Liver (tissue), 9 donors: ENCODE measurements around the gene CPNE4. TPM values are rescaled to one million over a fixed set of nuclear protein-coding genes. Genes with fewer than 3 reads are reported as not detected.

Experiments used
- DNase-seq: peaks from one replicate; pipeline ENCODE4 v3.0.0-alpha.2; 2017; ENCODE audit warnings: low spot score
- H3K27ac ChIP-seq, 2 donors: one replicate each; pipeline ENCODE4 v1.7.0; 2013; ENCODE audit warnings: inconsistent platforms in 2 of 2, low read length in 2 of 2, control low read depth in 1 of 2, low read depth in 1 of 2, mild to moderate bottlenecking in 1 of 2
- H3K27me3 ChIP-seq, 4 donors: one replicate each; pipeline versions ENCODE4 v1.6.1 to v1.7.0; 2013; ENCODE audit warnings: low read length in 3 of 4, inconsistent platforms in 1 of 4, mild to moderate bottlenecking in 1 of 4, moderate library complexity in 1 of 4; ENCODE audit not compliant: control insufficient read depth in 4 of 4, insufficient read depth in 4 of 4
- H3K36me3 ChIP-seq, 4 donors: one replicate each; pipeline versions ENCODE4 v1.6.1 to v1.7.0; 2013; ENCODE audit warnings: low read length in 3 of 4, mild to moderate bottlenecking in 3 of 4, low read depth in 1 of 4, moderate library complexity in 1 of 4; ENCODE audit not compliant: control insufficient read depth in 4 of 4, insufficient read depth in 3 of 4
- H3K4me1 ChIP-seq, 4 donors: one replicate each; pipeline versions ENCODE4 v1.6.1 to v1.7.0; 2013; ENCODE audit warnings: low read length in 3 of 4, mild to moderate bottlenecking in 3 of 4, moderate library complexity in 1 of 4; ENCODE audit not compliant: control insufficient read depth in 4 of 4, insufficient read depth in 4 of 4
- H3K4me3 ChIP-seq, 3 donors: one replicate each; pipeline versions ENCODE4 v1.6.1 to v1.7.0; 2013; ENCODE audit warnings: low read length in 3 of 3, control low read depth in 1 of 3, low read depth in 1 of 3, mild to moderate bottlenecking in 1 of 3
- H3K9ac ChIP-seq, 2 donors: one replicate each; pipeline ENCODE4 v1.7.0; 2013; ENCODE audit warnings: low read length in 2 of 2, mild to moderate bottlenecking in 2 of 2, moderate library complexity in 2 of 2, control low read depth in 1 of 2, low read depth in 1 of 2
- H3K9me3 ChIP-seq, 4 donors: one replicate each; pipeline versions ENCODE4 v1.6.1 to v1.7.0; 2013; ENCODE audit warnings: low read length in 3 of 4; ENCODE audit not compliant: control insufficient read depth in 4 of 4
- EGR1 ChIP-seq, 2 donors: IDR thresholded peaks; 2 replicates each; pipeline ENCODE4 v1.6.1; 2016 to 2018; ENCODE audit warnings: antibody characterized with exemption in 2 of 2, low read depth in 2 of 2
- FOXA1 ChIP-seq: IDR thresholded peaks from 2 replicates; pipeline ENCODE4 v1.6.1; 2016; ENCODE audit warnings: antibody characterized with exemption
- GABPA ChIP-seq, 2 donors: IDR thresholded peaks in 1 of 2; conservative IDR thresholded peaks in 1 of 2; 2 replicates each; pipeline ENCODE4 v1.6.1; 2016; ENCODE audit warnings: antibody characterized with exemption in 2 of 2, mild to moderate bottlenecking in 1 of 2, moderate library complexity in 1 of 2
- HNF4A ChIP-seq, 2 donors: conservative IDR thresholded peaks; 2 replicates each; pipeline ENCODE4 v1.6.1; 2016; ENCODE audit warnings: antibody characterized with exemption in 2 of 2, mild to moderate bottlenecking in 2 of 2
- HNF4G ChIP-seq: IDR thresholded peaks from 2 replicates; pipeline ENCODE4 v1.6.1; 2016; ENCODE audit warnings: antibody characterized with exemption
- JUND ChIP-seq, 2 donors: IDR thresholded peaks; 2 replicates each; pipeline ENCODE4 v1.6.1; 2016; ENCODE audit warnings: antibody characterized with exemption in 2 of 2
- NR2F2 ChIP-seq: IDR thresholded peaks from 2 replicates; pipeline ENCODE4 v1.6.1; 2016; ENCODE audit warnings: antibody characterized with exemption
- RAD21 ChIP-seq, 2 donors: IDR thresholded peaks; 2 replicates each; pipeline ENCODE4 v1.6.1; 2016; ENCODE audit warnings: antibody characterized with exemption in 2 of 2, mild to moderate bottlenecking in 2 of 2
- RXRA ChIP-seq, 2 donors: IDR thresholded peaks; 2 replicates each; pipeline ENCODE4 v1.6.1; 2017 to 2018; ENCODE audit warnings: antibody characterized with exemption in 2 of 2, mild to moderate bottlenecking in 1 of 2
- SP1 ChIP-seq: IDR thresholded peaks from 2 replicates; pipeline ENCODE4 v1.6.1; 2018; ENCODE audit warnings: antibody characterized with exemption, mild to moderate bottlenecking
- TAF1 ChIP-seq: conservative IDR thresholded peaks from 2 replicates; pipeline ENCODE4 v1.6.1; 2016; ENCODE audit warnings: antibody characterized with exemption, mild to moderate bottlenecking
- YY1 ChIP-seq: IDR thresholded peaks from 2 replicates; pipeline ENCODE4 v1.6.1; 2016; ENCODE audit warnings: antibody characterized with exemption, mild to moderate bottlenecking
- WGBS: extraction: QIAGEN DNeasy Blood & Tissue Kit; methylation state at CpG from one replicate; pipeline ENCODE4 v1.1.7; 2013; 5-methylcytosine and 5-hydroxymethylcytosine counted together
- polyA plus RNA-seq, 2 donors: library from polyadenylated mRNA; stranded (reverse) in 1 of 2; unstranded in 1 of 2; fragments of 200-250 nt in 1 of 2; fragments of >200 nt in 1 of 2; fragmentation: Nextera tagmentation in 1 of 2; extraction: Ambion mirVana in 1 of 2; gene quantifications; one replicate each; pipeline versions ENCODE4 v1.2.1 to v1.2.3, GENCODE V29; 2013 to 2015
- total RNA-seq, 2 donors: library from RNA; depleted of rRNA; stranded (reverse); fragments of >200 nt; gene quantifications; one replicate each; pipeline ENCODE4 v1.2.3, GENCODE V29; 2014
- TF ChIP-seq, protein P1 (sequence below): IDR thresholded peaks from 2 replicates; pipeline ENCODE4 v1.6.1; 2016; ENCODE audit warnings: antibody characterized with exemption
- TF ChIP-seq, protein P2 (sequence below): fragments of 150-350 bp; IDR thresholded peaks from 2 replicates; pipeline ENCODE4 v1.5.1; 2017; ENCODE audit warnings: improper control_type of control experiment, low read depth, low read length; ENCODE audit not compliant: missing input control
- TF ChIP-seq, protein P3 (sequence below): IDR thresholded peaks from 2 replicates; pipeline ENCODE4 v1.6.1; 2016; ENCODE audit warnings: antibody characterized with exemption
- TF ChIP-seq, protein P4 (sequence below): IDR thresholded peaks from 2 replicates; pipeline ENCODE4 v1.6.1; 2016; ENCODE audit warnings: antibody characterized with exemption, mild to moderate bottlenecking
- TF ChIP-seq, protein P5 (sequence below): IDR thresholded peaks from 2 replicates; pipeline ENCODE4 v1.6.1; 2016; ENCODE audit warnings: antibody characterized with exemption
- donor health status: healthy.
- donor health status: healthy.
- donor health status: healthy.
- donor health status: healthy.
- donor health status: healthy.

The CPNE4 gene
- total and polyA plus RNA-seq, 4 donors, result under 0.01 to 0.03 TPM; not detected in 2

DNA sequence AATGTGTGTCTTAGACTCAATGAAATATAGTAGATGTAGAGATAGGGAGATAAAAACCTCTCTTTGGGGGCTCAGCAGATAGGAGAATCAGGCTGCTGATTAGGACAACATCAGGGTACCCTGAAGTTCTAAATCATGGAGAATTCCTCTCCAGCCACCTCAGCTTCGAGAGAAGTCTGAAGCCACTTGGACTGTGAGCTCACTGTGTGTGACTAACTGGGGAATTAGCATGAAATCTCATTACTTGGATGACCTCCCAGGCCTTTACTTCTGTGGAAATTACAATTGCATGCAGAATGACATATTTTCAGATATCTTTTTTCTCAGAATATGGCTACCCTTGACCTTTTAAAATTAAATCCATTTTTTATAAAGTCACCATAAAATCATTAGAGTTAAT lies 404.0 kb downstream of the CPNE4 start:
- WGBS, result 63% methylated on average over 1 of the region's 1 CpG
- no peak for DNase-seq
- Histone ChIP-seq H3K4me1 (no peaks in the 10 kb centered on the region), H3K4me3 (no peak overlapping the region), H3K9ac (no peak overlapping the region), H3K36me3 (no peaks in the 10 kb centered on the region), H3K27me3 (peaks cover 0 to 10% (median 0%) of the 10 kb centered on the region in 4 donors), H3K9me3 (no peaks in the 10 kb centered on the region), H3K27ac (no peak overlapping the region)
- TF ChIP-seq, protein P1, sequence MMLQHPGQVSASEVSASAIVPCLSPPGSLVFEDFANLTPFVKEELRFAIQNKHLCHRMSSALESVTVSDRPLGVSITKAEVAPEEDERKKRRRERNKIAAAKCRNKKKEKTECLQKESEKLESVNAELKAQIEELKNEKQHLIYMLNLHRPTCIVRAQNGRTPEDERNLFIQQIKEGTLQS, result no peak
- TF ChIP-seq FOXA1, result no peak
- TF ChIP-seq TAF1, result no peak
- TF ChIP-seq, protein P2, sequence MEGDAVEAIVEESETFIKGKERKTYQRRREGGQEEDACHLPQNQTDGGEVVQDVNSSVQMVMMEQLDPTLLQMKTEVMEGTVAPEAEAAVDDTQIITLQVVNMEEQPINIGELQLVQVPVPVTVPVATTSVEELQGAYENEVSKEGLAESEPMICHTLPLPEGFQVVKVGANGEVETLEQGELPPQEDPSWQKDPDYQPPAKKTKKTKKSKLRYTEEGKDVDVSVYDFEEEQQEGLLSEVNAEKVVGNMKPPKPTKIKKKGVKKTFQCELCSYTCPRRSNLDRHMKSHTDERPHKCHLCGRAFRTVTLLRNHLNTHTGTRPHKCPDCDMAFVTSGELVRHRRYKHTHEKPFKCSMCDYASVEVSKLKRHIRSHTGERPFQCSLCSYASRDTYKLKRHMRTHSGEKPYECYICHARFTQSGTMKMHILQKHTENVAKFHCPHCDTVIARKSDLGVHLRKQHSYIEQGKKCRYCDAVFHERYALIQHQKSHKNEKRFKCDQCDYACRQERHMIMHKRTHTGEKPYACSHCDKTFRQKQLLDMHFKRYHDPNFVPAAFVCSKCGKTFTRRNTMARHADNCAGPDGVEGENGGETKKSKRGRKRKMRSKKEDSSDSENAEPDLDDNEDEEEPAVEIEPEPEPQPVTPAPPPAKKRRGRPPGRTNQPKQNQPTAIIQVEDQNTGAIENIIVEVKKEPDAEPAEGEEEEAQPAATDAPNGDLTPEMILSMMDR, result no peak
- no peak for TF ChIP-seq RXRA (IDR thresholded peaks at IDR 0.05)
- TF ChIP-seq HNF4G, result no peak

DNA sequence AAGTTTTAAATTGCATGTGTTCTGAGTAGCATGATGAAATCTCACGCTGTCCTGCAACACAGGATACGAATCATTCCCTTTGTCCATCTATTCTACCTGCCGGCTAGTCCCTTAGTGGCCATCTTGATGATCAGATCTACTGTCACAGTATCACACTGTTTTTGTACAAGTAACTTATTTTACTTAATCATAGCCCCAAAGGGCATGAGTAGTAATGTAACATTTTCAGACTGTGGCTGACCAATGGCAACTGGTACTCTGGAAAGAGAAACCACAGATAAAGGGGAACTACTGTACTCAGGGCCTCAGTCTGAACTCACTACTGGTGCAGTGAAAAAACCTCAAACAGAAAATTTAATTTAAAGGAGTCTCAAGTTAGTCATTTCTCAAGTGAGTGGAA lies 404.7 kb downstream of the CPNE4 start:
- Histone ChIP-seq H3K27me3 (peaks cover 0 to 10% (median 0%) of the 10 kb centered on the region in 4 donors), H3K4me3 (no peak overlapping the region), H3K9ac (no peak overlapping the region), H3K4me1 (no peaks in the 10 kb centered on the region), H3K9me3 (no peaks in the 10 kb centered on the region), H3K27ac (no peak overlapping the region), H3K36me3 (no peaks in the 10 kb centered on the region)
- DNase-seq, result no peak
- no peak for TF ChIP-seq EGR1 (IDR thresholded peaks at IDR 0.05; ENCODE audit: low read depth in 2 of 2)
- TF ChIP-seq RAD21 (IDR thresholded peaks at IDR 0.05), result no peak
- TF ChIP-seq, protein P3, sequence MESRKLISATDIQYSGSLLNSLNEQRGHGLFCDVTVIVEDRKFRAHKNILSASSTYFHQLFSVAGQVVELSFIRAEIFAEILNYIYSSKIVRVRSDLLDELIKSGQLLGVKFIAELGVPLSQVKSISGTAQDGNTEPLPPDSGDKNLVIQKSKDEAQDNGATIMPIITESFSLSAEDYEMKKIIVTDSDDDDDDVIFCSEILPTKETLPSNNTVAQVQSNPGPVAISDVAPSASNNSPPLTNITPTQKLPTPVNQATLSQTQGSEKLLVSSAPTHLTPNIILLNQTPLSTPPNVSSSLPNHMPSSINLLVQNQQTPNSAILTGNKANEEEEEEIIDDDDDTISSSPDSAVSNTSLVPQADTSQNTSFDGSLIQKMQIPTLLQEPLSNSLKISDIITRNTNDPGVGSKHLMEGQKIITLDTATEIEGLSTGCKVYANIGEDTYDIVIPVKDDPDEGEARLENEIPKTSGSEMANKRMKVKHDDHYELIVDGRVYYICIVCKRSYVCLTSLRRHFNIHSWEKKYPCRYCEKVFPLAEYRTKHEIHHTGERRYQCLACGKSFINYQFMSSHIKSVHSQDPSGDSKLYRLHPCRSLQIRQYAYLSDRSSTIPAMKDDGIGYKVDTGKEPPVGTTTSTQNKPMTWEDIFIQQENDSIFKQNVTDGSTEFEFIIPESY, result no peak
- TF ChIP-seq, protein P4, sequence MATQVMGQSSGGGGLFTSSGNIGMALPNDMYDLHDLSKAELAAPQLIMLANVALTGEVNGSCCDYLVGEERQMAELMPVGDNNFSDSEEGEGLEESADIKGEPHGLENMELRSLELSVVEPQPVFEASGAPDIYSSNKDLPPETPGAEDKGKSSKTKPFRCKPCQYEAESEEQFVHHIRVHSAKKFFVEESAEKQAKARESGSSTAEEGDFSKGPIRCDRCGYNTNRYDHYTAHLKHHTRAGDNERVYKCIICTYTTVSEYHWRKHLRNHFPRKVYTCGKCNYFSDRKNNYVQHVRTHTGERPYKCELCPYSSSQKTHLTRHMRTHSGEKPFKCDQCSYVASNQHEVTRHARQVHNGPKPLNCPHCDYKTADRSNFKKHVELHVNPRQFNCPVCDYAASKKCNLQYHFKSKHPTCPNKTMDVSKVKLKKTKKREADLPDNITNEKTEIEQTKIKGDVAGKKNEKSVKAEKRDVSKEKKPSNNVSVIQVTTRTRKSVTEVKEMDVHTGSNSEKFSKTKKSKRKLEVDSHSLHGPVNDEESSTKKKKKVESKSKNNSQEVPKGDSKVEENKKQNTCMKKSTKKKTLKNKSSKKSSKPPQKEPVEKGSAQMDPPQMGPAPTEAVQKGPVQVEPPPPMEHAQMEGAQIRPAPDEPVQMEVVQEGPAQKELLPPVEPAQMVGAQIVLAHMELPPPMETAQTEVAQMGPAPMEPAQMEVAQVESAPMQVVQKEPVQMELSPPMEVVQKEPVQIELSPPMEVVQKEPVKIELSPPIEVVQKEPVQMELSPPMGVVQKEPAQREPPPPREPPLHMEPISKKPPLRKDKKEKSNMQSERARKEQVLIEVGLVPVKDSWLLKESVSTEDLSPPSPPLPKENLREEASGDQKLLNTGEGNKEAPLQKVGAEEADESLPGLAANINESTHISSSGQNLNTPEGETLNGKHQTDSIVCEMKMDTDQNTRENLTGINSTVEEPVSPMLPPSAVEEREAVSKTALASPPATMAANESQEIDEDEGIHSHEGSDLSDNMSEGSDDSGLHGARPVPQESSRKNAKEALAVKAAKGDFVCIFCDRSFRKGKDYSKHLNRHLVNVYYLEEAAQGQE, result no peak
- no peak for TF ChIP-seq SP1
- no peak for TF ChIP-seq GABPA (IDR thresholded peaks at IDR 0.05 in 1 of 2, conservative IDR thresholded peaks at IDR 0.05 in 1 of 2)
- TF ChIP-seq YY1, result no peak
- TF ChIP-seq, protein P5, sequence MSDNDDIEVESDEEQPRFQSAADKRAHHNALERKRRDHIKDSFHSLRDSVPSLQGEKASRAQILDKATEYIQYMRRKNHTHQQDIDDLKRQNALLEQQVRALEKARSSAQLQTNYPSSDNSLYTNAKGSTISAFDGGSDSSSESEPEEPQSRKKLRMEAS, result no peak
- no peak for TF ChIP-seq TAF1
- TF ChIP-seq, protein P1, result no peak
- no peak for TF ChIP-seq FOXA1
- no peak for TF ChIP-seq NR2F2
- TF ChIP-seq HNF4A (conservative IDR thresholded peaks at IDR 0.05), result no peak
- no peak for TF ChIP-seq HNF4G
- no peak for TF ChIP-seq RXRA (IDR thresholded peaks at IDR 0.05)
- no peak for TF ChIP-seq JUND (IDR thresholded peaks at IDR 0.05)
- TF ChIP-seq, protein P2, result no peak
- 83% methylated on average over 3 of the region's 3 CpGs for WGBS
